ENCODE data around the gene PTCH2.

Gene PTCH2

GRCh38 chr1:44822981-44823451, 20.0 kb downstream of the PTCH2 start:
- DNase-seq (ENCODE audit: low read depth), result no peak
- TF ChIP-seq, protein P1, sequence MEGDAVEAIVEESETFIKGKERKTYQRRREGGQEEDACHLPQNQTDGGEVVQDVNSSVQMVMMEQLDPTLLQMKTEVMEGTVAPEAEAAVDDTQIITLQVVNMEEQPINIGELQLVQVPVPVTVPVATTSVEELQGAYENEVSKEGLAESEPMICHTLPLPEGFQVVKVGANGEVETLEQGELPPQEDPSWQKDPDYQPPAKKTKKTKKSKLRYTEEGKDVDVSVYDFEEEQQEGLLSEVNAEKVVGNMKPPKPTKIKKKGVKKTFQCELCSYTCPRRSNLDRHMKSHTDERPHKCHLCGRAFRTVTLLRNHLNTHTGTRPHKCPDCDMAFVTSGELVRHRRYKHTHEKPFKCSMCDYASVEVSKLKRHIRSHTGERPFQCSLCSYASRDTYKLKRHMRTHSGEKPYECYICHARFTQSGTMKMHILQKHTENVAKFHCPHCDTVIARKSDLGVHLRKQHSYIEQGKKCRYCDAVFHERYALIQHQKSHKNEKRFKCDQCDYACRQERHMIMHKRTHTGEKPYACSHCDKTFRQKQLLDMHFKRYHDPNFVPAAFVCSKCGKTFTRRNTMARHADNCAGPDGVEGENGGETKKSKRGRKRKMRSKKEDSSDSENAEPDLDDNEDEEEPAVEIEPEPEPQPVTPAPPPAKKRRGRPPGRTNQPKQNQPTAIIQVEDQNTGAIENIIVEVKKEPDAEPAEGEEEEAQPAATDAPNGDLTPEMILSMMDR (IDR thresholded peaks at IDR 0.05; ENCODE audit: low read depth, low read length, missing control alignments), result no peak

DNA sequence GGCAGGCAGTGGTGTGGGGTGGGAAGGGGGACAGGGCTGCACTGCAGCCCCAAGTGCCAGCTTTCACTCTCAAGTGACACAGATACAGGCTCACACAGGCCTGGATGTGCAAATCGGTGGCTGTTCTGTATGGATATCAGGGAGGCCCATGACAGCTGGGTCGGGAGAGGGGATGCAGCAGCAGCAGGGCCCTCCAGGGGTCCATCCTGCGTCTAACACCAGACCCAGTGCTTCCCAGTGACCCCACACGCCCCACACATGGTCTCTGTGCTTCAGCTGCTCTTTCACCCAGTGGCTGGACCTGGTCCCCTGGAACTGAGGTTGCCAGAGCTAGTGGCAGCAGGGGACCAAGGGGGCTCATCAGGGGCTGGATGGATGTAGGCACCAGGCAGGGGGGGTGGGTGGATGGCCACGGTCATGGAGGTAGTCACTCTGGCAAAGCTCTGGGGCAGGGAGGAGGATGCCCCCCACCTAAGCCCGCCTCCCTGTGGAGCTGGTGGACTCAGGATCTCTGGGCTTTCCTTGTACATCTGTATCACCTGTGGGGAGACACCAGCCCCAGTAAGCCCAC, 20.8 kb downstream of the PTCH2 start:
- DNase-seq (ENCODE audit: low read depth), result no peak
- TF ChIP-seq, protein P1 (IDR thresholded peaks at IDR 0.05; ENCODE audit: low read depth, low read length, missing control alignments), result no peak
- H3K4me3 ChIP-seq (ENCODE audit: low read depth, low read length), result no peak overlapping the region

More at GRCh38 chr1:44822981-44823451, 20.0 kb downstream of the PTCH2 start:
- H3K4me3 ChIP-seq (ENCODE audit: low read depth, low read length), result no peak overlapping the region

DNA sequence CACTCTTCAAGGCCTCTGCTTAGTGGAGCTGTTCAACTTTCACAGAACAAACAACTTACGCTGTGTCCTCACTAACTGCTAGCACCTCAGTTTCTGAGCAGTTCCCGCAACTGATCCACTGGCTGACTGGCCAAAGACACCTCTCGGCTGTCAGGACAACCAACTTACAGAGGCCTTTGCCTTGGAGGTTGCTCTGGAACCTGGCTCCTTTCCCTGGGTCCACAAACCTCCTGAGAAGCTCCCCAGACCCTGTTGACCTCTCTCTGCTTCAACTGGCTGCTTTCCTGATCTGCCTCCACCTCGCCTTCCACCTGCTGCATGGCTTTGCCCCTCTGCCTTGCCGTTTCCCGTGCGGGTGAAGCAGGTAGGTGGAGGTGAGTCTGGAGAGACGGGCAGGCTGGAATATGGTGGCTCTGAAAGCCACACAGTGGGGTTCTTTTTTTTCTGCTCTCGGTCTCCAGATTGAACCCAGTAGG, 21.8 kb downstream of the PTCH2 start:
- no peak overlapping the region for H3K4me3 ChIP-seq (ENCODE audit: low read depth, low read length)

GRCh38 chr1:44820328-44821239, 22.5 kb downstream of the PTCH2 start:
- peak overlapping the region; percentile 54 for H3K4me3 ChIP-seq (ENCODE audit: low read depth, low read length)
- no peak for DNase-seq (ENCODE audit: low read depth)
- TF ChIP-seq, protein P1 (IDR thresholded peaks at IDR 0.05; ENCODE audit: low read depth, low read length, missing control alignments), result no peak

More for the DNA sequence above, 21.8 kb downstream of the PTCH2 start:
- no peak for DNase-seq (ENCODE audit: low read depth)
- TF ChIP-seq, protein P1 (IDR thresholded peaks at IDR 0.05; ENCODE audit: low read depth, low read length, missing control alignments), result no peak

DNA sequence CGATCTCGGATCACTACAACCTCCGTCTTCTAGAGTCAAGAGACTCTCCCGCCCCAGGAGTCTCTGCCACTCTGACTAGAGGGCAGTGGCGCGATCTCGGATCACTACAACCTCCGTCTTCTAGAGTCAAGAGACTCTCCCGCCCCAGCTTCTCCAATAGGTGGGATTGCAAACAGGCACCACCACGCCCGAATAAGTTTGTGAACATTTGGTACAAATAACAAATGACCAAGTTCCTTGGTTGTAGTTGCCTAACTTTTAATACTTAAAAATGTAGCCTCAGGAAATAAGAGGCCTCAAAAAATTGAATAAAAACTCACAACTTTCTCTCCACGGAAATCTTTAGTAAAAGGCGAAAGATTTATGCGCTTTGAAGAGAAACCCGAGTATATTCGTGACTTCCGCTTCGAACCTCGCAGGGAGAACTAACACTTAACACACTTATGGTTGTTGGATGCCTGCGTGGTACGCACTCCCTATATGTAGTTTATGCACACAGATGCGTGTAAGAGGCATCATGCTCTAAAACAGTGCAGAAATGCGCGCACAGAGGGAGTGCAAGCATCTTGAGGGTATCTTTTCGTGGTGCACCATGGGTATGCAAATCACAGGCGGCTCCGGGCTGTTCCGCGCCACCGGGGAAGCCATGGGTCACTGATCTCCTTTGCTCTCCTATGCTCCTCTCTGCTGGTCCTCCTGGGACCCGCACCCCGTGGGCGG, 23.3 kb downstream of the PTCH2 start:
- H3K4me3 ChIP-seq (ENCODE audit: low read depth, low read length), result peak overlapping the region; percentile 54
- TF ChIP-seq, protein P1 (IDR thresholded peaks at IDR 0.05; ENCODE audit: low read depth, low read length, missing control alignments), result peak; percentile 1
- DNase-seq (ENCODE audit: low read depth), result peak; percentile 94

DNA sequence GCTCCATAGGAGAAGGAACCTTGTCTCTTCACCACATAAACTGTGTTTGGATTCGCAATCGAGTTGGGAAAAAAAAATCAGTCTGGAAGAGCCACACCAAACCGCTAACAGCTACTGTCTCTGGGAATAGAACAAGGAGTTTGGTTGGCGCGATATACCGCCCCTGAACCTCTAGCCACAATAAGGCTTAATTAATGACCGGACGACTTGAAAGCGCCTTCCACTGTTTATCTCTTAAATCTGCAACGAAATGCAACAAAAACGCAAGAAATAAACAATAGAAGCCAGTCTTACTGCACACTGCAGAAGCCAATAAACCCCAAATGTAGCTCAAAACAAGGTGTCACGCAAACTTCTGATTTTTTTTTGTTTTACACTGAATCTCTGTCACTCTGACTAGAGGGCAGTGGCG, 23.9 kb downstream of the PTCH2 start:
- H3K4me3 ChIP-seq (ENCODE audit: low read depth, low read length), result peak overlapping the region; percentile 10
- DNase-seq (ENCODE audit: low read depth), result no peak
- TF ChIP-seq, protein P1 (IDR thresholded peaks at IDR 0.05; ENCODE audit: low read depth, low read length, missing control alignments), result peak; percentile 1

All from GM12864 (cell line).